GM12878 (cell line): ENCODE results near the gene ZBED5. TPM values are rescaled to one million over a fixed set of nuclear protein-coding genes. Genes with fewer than 3 reads are reported as not detected.

Source experiments
- KAT2A ChIP-seq: conservative IDR thresholded peaks from 2 replicates; pipeline ENCODE4 v1.6.1; 2011; ENCODE audit warnings: low read depth, low read length; ENCODE audit not compliant: control insufficient read depth
- MLLT1 ChIP-seq: fragments of 450-650 bp; IDR thresholded peaks from 2 replicates; pipeline ENCODE4 v1.6.1; 2016; ENCODE audit warnings: mild to moderate bottlenecking
- MXI1 ChIP-seq: fragments of 150-350 bp; IDR thresholded peaks from 2 replicates; pipeline ENCODE4 v1.6.1; 2011; ENCODE audit warnings: low read depth, mild to moderate bottlenecking, inconsistent platforms, low read length, improper control_type of control experiment
- MYC ChIP-seq: IDR thresholded peaks from 2 replicates; pipeline ENCODE4 v1.6.1; 2011; ENCODE audit warnings: mild to moderate bottlenecking, low read length, moderate library complexity, inconsistent platforms; ENCODE audit not compliant: insufficient read depth, insufficient replicate concordance, insufficient read length, severe bottlenecking
- REST ChIP-seq: IDR thresholded peaks from 2 replicates; pipeline ENCODE4 v1.6.1; 2012; ENCODE audit warnings: mild to moderate bottlenecking, low read depth, low read length
- ZBTB33 ChIP-seq: fragments of 450-650 bp; IDR thresholded peaks from 2 replicates; pipeline ENCODE4 v1.6.1; 2017; ENCODE audit warnings: mild to moderate bottlenecking
- polyA plus RNA-seq, 11 experiments: library from polyadenylated mRNA; depleted of rRNA in 4 of 11; unstranded in 6 of 11; stranded (reverse) in 5 of 11; fragments of >200 nt; fragmentation: Nextera tagmentation in 4 of 11; fragmentation: Illumina TruSeq in 1 of 11; extraction: Ambion mirVana in 4 of 11; extraction: Trizol in 1 of 11; gene quantifications; 1 replicate in 1 of 11; 2 replicates in 10 of 11; pipeline versions ENCODE4 v1.2.1 to v1.2.3, GENCODE V29; 2011 to 2016; ENCODE audit warnings: inconsistent platforms in 2 of 11, missing spikeins in 2 of 11, low read depth in 1 of 11
- total RNA-seq, 4 experiments: library from RNA; depleted of rRNA in 3 of 4; stranded (reverse); fragments of >200 nt in 3 of 4; fragmentation: Illumina TruSeq in 1 of 4; extraction: Trizol in 1 of 4; gene quantifications; 2 replicates each; pipeline versions ENCODE4 v1.2.1 to v1.2.3, GENCODE V29; 2013 to 2021

ZBED5 gene
- total and polyA plus RNA-seq, 10 of the 15 experiments (the other 5 are each of a cell fraction or from before 2014, with no cell fraction given) = 27.3 to 86.8 (median 37.6) TPM

- TF ChIP-seq MYC (no peak), MXI1 (no peak), REST (no peak), KAT2A (no peak), MLLT1 (no peak), ZBTB33 (no peak)
These were observed 12.3 kb downstream of the ZBED5 start (continued) for GRCh38 chr11:10845589-10845988.
